ENCODE data around the gene CDCA7L.

The CDCA7L gene

DNA sequence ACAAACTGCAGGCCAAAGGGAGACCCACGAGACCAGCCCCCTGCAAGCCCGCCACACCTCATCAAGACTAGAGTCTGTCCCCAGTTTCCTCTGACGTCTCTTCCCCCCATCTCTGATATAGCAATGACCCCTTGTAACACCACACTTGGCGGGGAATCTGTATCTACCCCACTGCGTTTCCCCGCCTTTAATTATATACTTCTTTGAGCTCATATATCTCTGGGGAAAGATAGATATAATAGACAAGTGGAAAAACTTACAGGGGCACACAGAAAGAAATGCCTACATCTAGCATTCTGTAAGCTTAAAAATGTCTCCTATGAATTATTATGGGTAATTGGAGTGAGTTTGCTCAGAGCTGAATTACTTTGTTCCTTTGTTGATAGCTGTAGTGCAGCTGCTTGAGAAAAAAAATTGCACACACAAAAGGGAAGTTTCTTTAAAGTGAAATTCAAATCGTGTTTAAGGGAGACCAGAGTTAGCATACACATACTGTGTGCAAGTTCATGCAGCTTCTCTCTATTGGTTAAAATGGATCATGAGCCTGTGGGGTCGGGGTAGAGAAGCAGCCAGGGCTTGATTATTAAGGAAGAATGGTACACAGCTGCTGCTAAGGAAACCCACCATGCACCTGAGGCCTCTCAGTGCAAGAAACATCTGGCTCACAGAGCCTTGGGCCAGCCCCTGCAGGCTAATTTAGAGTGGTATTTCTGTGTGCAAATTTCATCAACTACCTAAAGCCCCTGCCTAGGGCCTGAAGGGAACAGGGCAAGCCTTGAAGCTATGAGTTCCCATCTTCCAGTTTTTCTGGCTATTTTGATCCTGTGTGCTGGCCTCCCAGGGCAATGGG, 32.5 kb downstream of the CDCA7L start:
- no peaks in the 10 kb centered on the region for H3K9me3 ChIP-seq (ENCODE audit: control insufficient read depth, low read length)
- 92 to 94% methylated on average over 5 to 8 of the region's 8 CpGs for WGBS, 2 experiments
- H3K4me1 ChIP-seq (ENCODE audit: control insufficient read depth, insufficient read depth, low read length): no peaks in the 10 kb centered on the region

DNA sequence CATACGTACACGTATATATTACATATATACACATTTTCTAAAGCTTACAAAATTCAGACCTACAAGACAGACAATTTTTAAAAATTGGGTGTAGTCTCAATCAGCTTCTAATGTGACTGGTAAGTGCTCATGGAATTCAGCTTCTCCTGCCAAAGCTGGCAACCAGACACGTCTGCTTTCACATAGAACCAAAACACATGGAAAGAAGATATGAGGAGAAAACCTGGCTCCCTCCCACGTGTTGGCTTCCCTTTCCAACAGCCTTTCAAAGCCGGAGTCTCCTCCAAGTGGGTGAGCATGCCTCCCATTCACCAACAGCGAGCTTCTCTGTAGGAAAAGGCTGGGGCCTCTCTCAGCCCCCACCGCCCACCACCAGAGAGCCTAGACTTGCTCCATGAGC, 33.4 kb downstream of the CDCA7L start:
- no peaks in the 10 kb centered on the region for H3K27me3 ChIP-seq (ENCODE audit: control insufficient read depth, insufficient read depth, low read length, poor library complexity, severe bottlenecking)
- 89 to 95% methylated on average over 7 of the region's 7 CpGs for WGBS, 2 experiments
- no peaks in the 10 kb centered on the region for H3K9me3 ChIP-seq (ENCODE audit: control insufficient read depth, low read length)
- peaks cover 11% of the 10 kb centered on the region for H3K36me3 ChIP-seq (ENCODE audit: control insufficient read depth, insufficient read depth, low read length)
- no peak overlapping the region for H3K4me3 ChIP-seq (ENCODE audit: insufficient read depth, low read depth, low read length)
- H3K4me1 ChIP-seq (ENCODE audit: control insufficient read depth, insufficient read depth, low read length): no peaks in the 10 kb centered on the region
- no peak overlapping the region for H3K27ac ChIP-seq (ENCODE audit: insufficient read depth, low read depth, low read length, poor library complexity, severe bottlenecking)

More for the DNA sequence above, 32.5 kb downstream of the CDCA7L start:
- H3K27ac ChIP-seq (ENCODE audit: insufficient read depth, low read depth, low read length, poor library complexity, severe bottlenecking): no peak overlapping the region
- H3K4me3 ChIP-seq (ENCODE audit: insufficient read depth, low read depth, low read length): no peak overlapping the region
- peaks cover 6% of the 10 kb centered on the region for H3K36me3 ChIP-seq (ENCODE audit: control insufficient read depth, insufficient read depth, low read length)
- no peaks in the 10 kb centered on the region for H3K27me3 ChIP-seq (ENCODE audit: control insufficient read depth, insufficient read depth, low read length, poor library complexity, severe bottlenecking)

DNA sequence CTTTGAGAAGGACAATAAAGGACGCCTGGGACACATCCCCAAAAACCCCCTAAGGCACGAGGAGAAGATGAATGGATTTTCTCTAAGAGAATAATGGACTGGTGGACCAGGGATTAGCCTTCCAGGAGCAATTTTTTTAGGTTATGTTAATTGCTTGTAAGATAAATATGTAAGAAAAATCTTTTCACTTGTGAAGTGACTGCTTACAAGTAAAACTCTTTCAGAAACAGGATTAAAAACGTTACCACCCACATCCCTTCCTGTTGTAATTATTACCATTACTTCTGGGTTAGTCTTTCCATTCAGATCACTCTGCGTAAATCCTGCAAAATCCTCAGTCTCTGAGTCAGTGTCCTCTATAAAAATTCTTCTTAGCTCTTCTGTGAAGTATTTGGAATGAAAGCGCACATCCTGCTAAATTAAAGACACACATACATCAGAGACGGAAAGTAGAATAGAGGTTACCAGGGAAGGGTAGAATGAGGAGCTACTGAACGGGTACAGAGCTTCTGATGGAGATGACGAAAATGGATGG, 34.3 kb downstream of the CDCA7L start:
- H3K4me3 ChIP-seq (ENCODE audit: insufficient read depth, low read depth, low read length): no peak overlapping the region
- WGBS, 2 experiments: 96 to 97% methylated on average over 7 to 8 of the region's 8 CpGs

DNA sequence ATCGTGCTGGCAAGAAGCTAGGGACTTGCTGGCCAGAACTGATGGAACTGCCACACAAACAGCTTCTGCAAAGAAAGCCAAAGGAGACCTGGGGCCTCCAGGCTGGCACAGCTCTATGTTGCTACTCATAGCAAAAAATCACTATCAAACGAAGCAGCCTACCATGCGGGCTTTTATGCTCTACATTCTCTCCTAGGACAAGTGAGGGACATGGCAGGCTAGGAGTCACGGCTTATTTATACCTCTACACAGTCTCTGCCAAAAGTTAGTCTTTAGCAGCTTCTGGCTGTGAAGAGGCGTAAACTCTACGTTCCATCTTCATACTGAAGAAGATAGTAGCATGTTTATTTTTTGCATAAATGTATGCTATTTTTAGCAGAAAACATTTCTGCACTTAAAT, 35.4 kb downstream of the CDCA7L start:
- Histone ChIP-seq H3K36me3 (ENCODE audit: control insufficient read depth, insufficient read depth, low read length) (peaks cover 13% of the 10 kb centered on the region), H3K27ac (ENCODE audit: insufficient read depth, low read depth, low read length, poor library complexity, severe bottlenecking) (no peak overlapping the region), H3K4me3 (ENCODE audit: insufficient read depth, low read depth, low read length) (no peak overlapping the region), H3K9me3 (ENCODE audit: control insufficient read depth, low read length) (no peaks in the 10 kb centered on the region), H3K4me1 (ENCODE audit: control insufficient read depth, insufficient read depth, low read length) (no peaks in the 10 kb centered on the region), H3K27me3 (ENCODE audit: control insufficient read depth, insufficient read depth, low read length, poor library complexity, severe bottlenecking) (no peaks in the 10 kb centered on the region)
- WGBS, 2 experiments: 96 to 97% methylated on average over 6 of the region's 6 CpGs

More for the DNA sequence above, 34.3 kb downstream of the CDCA7L start:
- H3K36me3 ChIP-seq (ENCODE audit: control insufficient read depth, insufficient read depth, low read length): peaks cover 11% of the 10 kb centered on the region
- no peak overlapping the region for H3K27ac ChIP-seq (ENCODE audit: insufficient read depth, low read depth, low read length, poor library complexity, severe bottlenecking)
- no peaks in the 10 kb centered on the region for H3K9me3 ChIP-seq (ENCODE audit: control insufficient read depth, low read length)
- no peaks in the 10 kb centered on the region for H3K4me1 ChIP-seq (ENCODE audit: control insufficient read depth, insufficient read depth, low read length)
- H3K27me3 ChIP-seq (ENCODE audit: control insufficient read depth, insufficient read depth, low read length, poor library complexity, severe bottlenecking): no peaks in the 10 kb centered on the region

DNA sequence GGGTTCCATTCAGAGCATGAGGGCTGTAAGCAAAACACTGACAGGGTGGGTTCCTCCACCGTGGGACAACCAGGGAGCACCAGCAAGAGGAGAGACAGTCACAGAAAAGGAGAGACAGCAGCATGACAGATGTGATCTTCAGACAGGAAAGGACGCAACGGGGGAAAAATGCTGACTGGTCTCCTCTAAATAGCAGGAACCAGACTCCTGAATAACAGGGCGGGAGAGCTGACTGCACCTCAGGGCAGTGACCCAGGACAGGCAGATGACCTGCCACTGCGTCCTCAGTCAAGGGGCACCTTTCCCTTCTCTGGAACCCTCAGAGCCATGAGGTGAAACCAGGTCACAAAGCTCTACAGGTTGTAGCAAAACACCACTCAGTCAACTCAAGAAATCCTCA, 37.0 kb downstream of the CDCA7L start:
- Histone ChIP-seq H3K9me3 (ENCODE audit: control insufficient read depth, low read length) (no peaks in the 10 kb centered on the region), H3K4me1 (ENCODE audit: control insufficient read depth, insufficient read depth, low read length) (no peaks in the 10 kb centered on the region), H3K27ac (ENCODE audit: insufficient read depth, low read depth, low read length, poor library complexity, severe bottlenecking) (no peak overlapping the region), H3K4me3 (ENCODE audit: insufficient read depth, low read depth, low read length) (no peak overlapping the region), H3K36me3 (ENCODE audit: control insufficient read depth, insufficient read depth, low read length) (peaks cover 22% of the 10 kb centered on the region), H3K27me3 (ENCODE audit: control insufficient read depth, insufficient read depth, low read length, poor library complexity, severe bottlenecking) (no peaks in the 10 kb centered on the region)
- WGBS, 2 experiments: 93% methylated on average over 5 of the region's 5 CpGs

DNA sequence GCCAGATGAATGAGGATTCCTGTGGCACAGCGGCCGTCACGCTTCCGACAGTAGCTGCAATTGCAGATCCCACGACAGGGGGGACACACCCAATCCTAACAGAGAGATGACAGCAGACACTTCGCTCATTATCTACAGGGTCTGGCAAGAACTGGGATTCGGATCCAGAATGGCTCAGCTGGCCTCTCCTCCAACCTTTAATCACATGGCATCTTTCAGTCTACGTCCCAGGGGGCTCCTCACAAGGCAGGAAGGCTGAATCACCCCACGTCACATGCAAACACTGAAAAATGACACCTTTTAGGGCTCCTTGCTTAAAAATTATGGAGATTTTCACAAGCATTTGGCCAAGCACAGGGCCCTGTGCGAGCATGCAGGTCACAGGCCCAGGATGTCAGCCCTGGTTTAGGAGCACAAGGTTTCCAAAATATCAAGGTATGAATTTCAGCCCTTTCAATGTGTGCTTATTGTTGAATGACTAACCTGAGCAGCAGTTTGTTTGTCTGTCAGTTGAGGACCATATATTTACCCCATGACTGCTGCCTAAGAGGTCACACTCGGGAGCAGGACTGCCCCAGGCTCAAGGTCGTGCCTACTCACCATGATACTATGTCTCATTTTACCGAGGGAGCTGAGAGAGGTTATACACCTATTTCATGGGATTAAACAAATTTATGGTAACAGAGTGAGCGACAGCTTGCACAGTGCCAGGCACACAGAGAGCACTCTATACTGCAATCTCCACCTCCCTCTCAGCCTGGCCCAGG, 42.5 kb downstream of the CDCA7L start:
- no peaks in the 10 kb centered on the region for H3K9me3 ChIP-seq (ENCODE audit: control insufficient read depth, low read length)
- H3K4me3 ChIP-seq (ENCODE audit: insufficient read depth, low read depth, low read length): no peak overlapping the region
- H3K27ac ChIP-seq (ENCODE audit: insufficient read depth, low read depth, low read length, poor library complexity, severe bottlenecking): no peak overlapping the region
- peaks cover 26% of the 10 kb centered on the region for H3K36me3 ChIP-seq (ENCODE audit: control insufficient read depth, insufficient read depth, low read length)
- 94 to 95% methylated on average over 14 of the region's 14 CpGs for WGBS, 2 experiments
- H3K27me3 ChIP-seq (ENCODE audit: control insufficient read depth, insufficient read depth, low read length, poor library complexity, severe bottlenecking): no peaks in the 10 kb centered on the region
- H3K4me1 ChIP-seq (ENCODE audit: control insufficient read depth, insufficient read depth, low read length): no peaks in the 10 kb centered on the region

DNA sequence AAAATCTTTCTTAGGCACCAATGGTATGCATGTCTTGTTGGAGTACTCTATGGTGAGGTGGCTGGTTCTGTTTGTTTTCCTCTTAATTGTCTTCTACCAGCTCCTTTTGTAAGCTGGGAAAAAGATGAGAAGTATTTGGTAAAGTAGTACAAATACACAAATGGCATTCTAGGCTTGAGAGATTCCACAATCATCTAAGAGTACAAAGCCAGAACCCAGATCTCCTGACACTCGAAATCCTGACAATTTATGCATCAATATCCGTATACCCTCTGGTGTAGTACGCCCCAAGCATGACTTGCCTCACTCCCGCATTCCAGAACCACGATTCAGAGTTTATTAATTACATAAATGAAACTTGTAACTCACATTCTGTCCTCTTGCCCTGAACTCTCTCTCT, 43.5 kb downstream of the CDCA7L start:
- Histone ChIP-seq H3K4me1 (ENCODE audit: control insufficient read depth, insufficient read depth, low read length) (no peaks in the 10 kb centered on the region), H3K27me3 (ENCODE audit: control insufficient read depth, insufficient read depth, low read length, poor library complexity, severe bottlenecking) (no peaks in the 10 kb centered on the region), H3K9me3 (ENCODE audit: control insufficient read depth, low read length) (no peaks in the 10 kb centered on the region), H3K27ac (ENCODE audit: insufficient read depth, low read depth, low read length, poor library complexity, severe bottlenecking) (no peak overlapping the region), H3K4me3 (ENCODE audit: insufficient read depth, low read depth, low read length) (no peak overlapping the region), H3K36me3 (ENCODE audit: control insufficient read depth, insufficient read depth, low read length) (peaks cover 21% of the 10 kb centered on the region)
- 93 to 97% methylated on average over 5 of the region's 5 CpGs for WGBS, 2 experiments

DNA sequence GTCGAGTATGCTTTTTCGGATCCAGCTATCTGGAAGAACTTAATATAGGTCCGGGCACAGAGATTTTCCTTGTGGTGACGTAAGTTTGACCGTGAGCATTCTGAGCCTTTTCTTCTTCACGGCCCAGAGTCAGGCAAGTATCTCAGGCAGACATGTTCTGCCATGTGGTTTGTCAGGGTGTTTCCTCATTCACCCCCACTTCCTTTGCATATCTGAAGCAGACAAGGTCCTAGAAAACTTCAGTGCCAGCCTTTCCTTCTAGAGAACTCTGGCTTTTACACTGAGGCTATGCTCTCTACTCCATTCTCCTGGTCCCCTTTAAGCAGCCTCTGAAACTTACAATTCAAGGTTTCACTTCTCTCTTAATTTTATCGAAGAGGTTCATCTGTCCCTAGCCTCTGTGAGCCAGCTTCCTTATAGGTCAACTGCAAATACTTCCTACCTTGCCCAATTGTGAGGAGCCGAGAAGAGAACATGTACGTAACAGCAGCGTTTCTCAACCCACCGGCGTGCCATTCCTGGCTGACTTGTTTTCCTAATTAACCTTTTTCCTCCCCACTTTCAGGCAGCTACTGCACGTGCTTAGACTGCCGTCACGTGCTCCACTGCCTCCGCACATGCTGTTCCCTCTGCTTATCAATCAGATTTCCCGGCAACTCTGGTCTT, 47.3 kb downstream of the CDCA7L start:
- no peaks in the 10 kb centered on the region for H3K4me1 ChIP-seq (ENCODE audit: control insufficient read depth, insufficient read depth, low read length)
- H3K27ac ChIP-seq (ENCODE audit: insufficient read depth, low read depth, low read length, poor library complexity, severe bottlenecking): no peak overlapping the region
- no peak overlapping the region for H3K4me3 ChIP-seq (ENCODE audit: insufficient read depth, low read depth, low read length)
- no peaks in the 10 kb centered on the region for H3K27me3 ChIP-seq (ENCODE audit: control insufficient read depth, insufficient read depth, low read length, poor library complexity, severe bottlenecking)
- peaks cover 6% of the 10 kb centered on the region for H3K36me3 ChIP-seq (ENCODE audit: control insufficient read depth, insufficient read depth, low read length)
- WGBS, 2 experiments: 87 to 88% methylated on average over 17 of the region's 17 CpGs
- H3K9me3 ChIP-seq (ENCODE audit: control insufficient read depth, low read length): no peaks in the 10 kb centered on the region

DNA sequence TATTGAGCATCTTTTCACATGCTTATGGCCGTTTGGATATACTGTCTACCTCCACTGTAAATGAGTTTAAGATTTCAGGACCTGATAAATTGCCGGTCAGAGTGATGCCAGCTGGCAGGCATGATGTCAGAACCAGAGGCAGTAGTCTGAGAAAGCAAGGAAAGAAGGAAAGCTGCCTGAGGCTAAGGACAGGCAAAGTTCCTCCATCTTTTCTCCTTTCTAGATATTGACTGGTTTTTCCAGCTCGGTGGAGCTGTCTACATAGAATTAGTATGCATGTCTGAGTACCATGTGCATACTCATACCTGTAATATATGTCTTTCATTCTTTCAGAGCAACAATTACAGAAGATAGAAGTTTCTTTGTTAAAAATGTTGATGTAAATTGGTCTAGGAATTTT, 52.3 kb downstream of the CDCA7L start:
- 90 to 97% methylated on average over 2 to 3 of the region's 3 CpGs for WGBS, 2 experiments
- H3K9me3 ChIP-seq (ENCODE audit: control insufficient read depth, low read length): no peaks in the 10 kb centered on the region
- no peak overlapping the region for H3K27ac ChIP-seq (ENCODE audit: insufficient read depth, low read depth, low read length, poor library complexity, severe bottlenecking)
- no peaks in the 10 kb centered on the region for H3K4me1 ChIP-seq (ENCODE audit: control insufficient read depth, insufficient read depth, low read length)
- no peak overlapping the region for H3K4me3 ChIP-seq (ENCODE audit: insufficient read depth, low read depth, low read length)
- H3K27me3 ChIP-seq (ENCODE audit: control insufficient read depth, insufficient read depth, low read length, poor library complexity, severe bottlenecking): no peaks in the 10 kb centered on the region
- H3K36me3 ChIP-seq (ENCODE audit: control insufficient read depth, insufficient read depth, low read length): no peaks in the 10 kb centered on the region

DNA sequence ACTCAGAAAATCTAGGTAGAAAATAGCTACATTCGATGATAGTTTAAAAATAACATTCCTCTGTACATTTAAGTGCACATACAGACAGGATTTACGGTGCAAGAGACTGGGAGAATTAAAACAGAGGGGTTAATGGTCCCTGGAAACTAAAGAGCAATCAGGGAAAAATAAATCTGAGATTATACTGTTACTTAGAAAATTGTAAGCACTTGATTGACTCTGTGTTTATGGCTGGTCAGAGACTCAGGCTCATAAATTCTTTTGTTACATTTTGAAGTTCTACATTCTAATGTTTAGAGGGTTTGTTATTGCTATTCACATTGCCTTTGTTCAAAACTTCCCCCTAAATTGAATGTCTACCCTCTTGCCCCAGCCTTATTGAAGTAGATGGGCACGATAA, 54.4 kb downstream of the CDCA7L start:
- WGBS, 2 experiments: 88 to 97% methylated on average over 3 of the region's 3 CpGs
- peaks cover 10% of the 10 kb centered on the region for H3K4me1 ChIP-seq (ENCODE audit: control insufficient read depth, insufficient read depth, low read length)
- H3K9me3 ChIP-seq (ENCODE audit: control insufficient read depth, low read length): no peaks in the 10 kb centered on the region
- no peaks in the 10 kb centered on the region for H3K27me3 ChIP-seq (ENCODE audit: control insufficient read depth, insufficient read depth, low read length, poor library complexity, severe bottlenecking)
- no peak overlapping the region for H3K4me3 ChIP-seq (ENCODE audit: insufficient read depth, low read depth, low read length)
- H3K27ac ChIP-seq (ENCODE audit: insufficient read depth, low read depth, low read length, poor library complexity, severe bottlenecking): no peak overlapping the region
- no peaks in the 10 kb centered on the region for H3K36me3 ChIP-seq (ENCODE audit: control insufficient read depth, insufficient read depth, low read length)

All from ectodermal cell (in vitro differentiated cells).